RWPE1 (cell line): Measurements from ENCODE around the gene CNTN5.

Experiments used
- CTCF ChIA-PET: fragments of 350-600 bp; sonication (Branson Sonifier 250); formaldehyde crosslinking; extraction: SDS; loops from one replicate; lab custom pipeline; 2021; lab: Yijun Ruan, JAX
- POLR2A ChIA-PET: fragments of 400-600 bp; formaldehyde crosslinking; extraction: SDS; loops from one replicate; lab custom pipeline; 2020; ENCODE audit warnings: antibody characterized with exemption; ENCODE audit not compliant: low non-redundant PET; lab: Yijun Ruan, JAX
- DNase-seq: peaks from one replicate; pipeline ENCODE4 v3.0.0; 2012; ENCODE audit warnings: low spot score
- H3K27ac ChIP-seq: fragments of 450-650 bp; 2 replicates; pipeline ENCODE4 v1.5.1; 2017
- CTCF ChIP-seq: fragments of 450-650 bp; conservative IDR thresholded peaks from 2 replicates; pipeline ENCODE4 v1.5.1; 2017; ENCODE audit warnings: low read depth, mild to moderate bottlenecking

Gene CNTN5

GRCh38 chr11:99241066-99241465 is 220.3 kb downstream of the CNTN5 start:
- no peak for TF ChIP-seq CTCF
- no peak overlapping the region for H3K27ac ChIP-seq
- DNase-seq, result no peak
- ChIA-PET POLR2A (no interaction called here), CTCF (no interaction called here)

- no peak for DNase-seq
- ChIA-PET CTCF (interaction anchor here (0.6 kb wide), 1 partner anchor 33 kb away, joined by 3 read pairs; no protein-coding TSS in a partner anchor), POLR2A (no interaction called here)
- H3K27ac ChIP-seq, result no peak overlapping the region
- no peak for TF ChIP-seq CTCF
Measured at GRCh38 chr11:99244613-99245012, 223.9 kb downstream of the CNTN5 start.

DNA sequence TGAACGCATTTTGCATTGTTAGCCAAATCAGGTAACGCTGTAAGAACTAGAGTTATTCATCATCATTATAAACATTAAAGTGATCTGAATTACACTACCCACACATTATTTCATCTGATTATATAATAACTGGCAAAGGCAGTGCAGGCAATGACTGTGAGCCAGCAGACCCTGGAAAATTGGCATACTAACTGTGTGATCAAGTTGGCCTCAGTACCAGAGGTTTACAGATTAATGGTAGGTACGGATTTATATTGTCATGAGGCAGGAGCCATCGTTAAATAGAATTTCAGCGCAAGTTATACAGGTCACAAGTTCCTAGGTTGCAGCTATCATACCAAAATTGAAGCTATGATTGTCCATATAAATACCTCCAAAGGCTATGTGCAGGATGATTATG is 225.4 kb downstream of the CNTN5 start:
- ChIA-PET POLR2A (no interaction called here), CTCF (no interaction called here)
- no peak for TF ChIP-seq CTCF
- no peak for DNase-seq
- H3K27ac ChIP-seq, result no peak overlapping the region

GRCh38 chr11:99256614-99257013 is 235.9 kb downstream of the CNTN5 start:
- ChIA-PET CTCF (no interaction called here), POLR2A (no interaction called here)
- no peak for DNase-seq
- H3K27ac ChIP-seq, result no peak overlapping the region
- no peak for TF ChIP-seq CTCF

DNA sequence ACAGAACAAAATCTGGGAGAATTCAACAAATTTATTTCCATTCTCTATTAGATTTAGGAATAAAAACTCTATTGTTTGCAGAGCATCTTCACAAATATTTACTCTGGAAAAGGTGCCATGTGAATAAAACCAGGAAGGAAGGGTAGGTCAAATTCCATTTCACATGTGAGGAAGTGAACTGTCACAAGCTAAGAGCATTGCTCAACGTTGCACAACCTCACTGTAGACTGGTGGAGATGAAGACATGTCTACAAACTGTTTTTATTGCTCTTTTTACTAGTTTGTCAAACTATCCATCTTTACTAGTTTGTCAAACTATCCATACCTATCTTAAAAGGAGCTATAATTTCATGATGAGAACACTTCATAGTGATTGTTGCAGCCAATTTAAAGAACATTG is 236.4 kb downstream of the CNTN5 start:
- no peak for DNase-seq
- no peak for TF ChIP-seq CTCF
- H3K27ac ChIP-seq, result no peak overlapping the region
- CTCF ChIA-PET, result no interaction called here
- POLR2A ChIA-PET, result interaction anchor here (0.5 kb wide), 1 partner anchor 79 kb away, joined by 6 read pairs; no protein-coding TSS in a partner anchor

DNA sequence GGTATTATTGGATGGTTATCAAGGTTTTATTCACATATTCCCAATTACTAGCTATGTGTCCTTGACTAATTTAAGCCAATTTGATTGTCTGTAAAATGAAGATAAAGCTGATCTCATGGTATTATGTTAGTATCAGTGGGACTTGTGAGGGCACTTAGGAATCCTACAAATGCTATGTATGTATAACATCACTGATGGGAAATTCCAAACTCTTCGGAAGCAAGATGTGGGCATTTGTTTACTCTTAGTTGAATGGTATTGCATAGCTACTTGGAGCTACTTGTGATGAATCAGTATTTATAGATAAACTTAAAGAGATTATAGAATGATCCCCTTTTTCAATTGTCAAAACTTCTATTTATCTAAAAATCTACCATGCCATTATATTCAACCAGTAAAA is 239.9 kb downstream of the CNTN5 start:
- TF ChIP-seq CTCF, result no peak
- H3K27ac ChIP-seq, result no peak overlapping the region
- DNase-seq, result no peak
- ChIA-PET POLR2A (no interaction called here), CTCF (no interaction called here)

GRCh38 chr11:99268886-99269285 is 248.1 kb downstream of the CNTN5 start:
- CTCF ChIA-PET, result no interaction called here
- no peak overlapping the region for H3K27ac ChIP-seq
- POLR2A ChIA-PET, result no interaction called here
- DNase-seq, result no peak
- no peak for TF ChIP-seq CTCF
